Prostate gland (tissue), 2 donors: ENCODE data around the gene NOTCH4. TPM values are rescaled to one million over a fixed set of nuclear protein-coding genes. Genes with fewer than 3 reads are reported as not detected.

Experiments used
- DNase-seq: peaks from one replicate; pipeline ENCODE4 v3.0.0-alpha.2; 2019; ENCODE audit warnings: low spot score
- H3K27ac ChIP-seq, 2 donors: fragments of 200-600 bp; sonication (generic); 2 replicates each; pipeline ENCODE4 v1.5.1; 2017 to 2019
- H3K27me3 ChIP-seq: fragments of 200-600 bp; sonication (generic); replicated peaks from 2 replicates; pipeline ENCODE4 v1.5.1; 2019; ENCODE audit not compliant: insufficient read depth
- H3K36me3 ChIP-seq, 2 donors: fragments of 200-600 bp; sonication (generic); 1 replicate in 1 of 2; 2 replicates in 1 of 2; pipeline versions ENCODE4 v1.5.1 to v1.8.1; 2017 to 2019
- H3K4me1 ChIP-seq: fragments of 200-600 bp; sonication (generic); replicated peaks from 2 replicates; pipeline ENCODE4 v1.5.1; 2019
- H3K4me3 ChIP-seq, 2 donors: fragments of 200-600 bp; sonication (generic); 2 replicates each; pipeline ENCODE4 v1.5.1; 2017 to 2019
- H3K9me3 ChIP-seq: fragments of 200-600 bp; sonication (generic); 2 replicates; pipeline ENCODE4 v1.5.1; 2017
- POLR2A ChIP-seq: fragments of 450-650 bp; IDR thresholded peaks from one replicate; pipeline ENCODE4 v1.6.1; 2016; ENCODE audit warnings: antibody characterized with exemption, mild to moderate bottlenecking
- POLR2AphosphoS5 ChIP-seq: sonication (generic); formaldehyde crosslinking; IDR thresholded peaks from one replicate; pipeline ENCODE4 v1.6.1; 2017; ENCODE audit warnings: antibody characterized with exemption
- WGBS: methylation state at CpG from one replicate; pipeline ENCODE4 v1.1.5; 2018; 5-methylcytosine and 5-hydroxymethylcytosine counted together
- intact Hi-C: fragments of 100-400 bp; cut with DNase I; formaldehyde crosslinking; loops from one replicate; pipeline ENCODE4 v1.14.2; 2022
- total RNA-seq, 2 donors: library from RNA; depleted of rRNA; stranded (reverse); fragments of >200 nt; gene quantifications; one replicate each; pipeline ENCODE4 v1.1.0, GENCODE V29; 2016
- TF ChIP-seq, protein P1 (sequence below), 4 experiments: fragments of 200-600 bp in 2 of 4; fragments of 450-650 bp in 2 of 4; sonication (generic) in 2 of 4; IDR thresholded peaks; 1 replicate in 3 of 4; 2 replicates in 1 of 4; pipeline ENCODE4 v1.5.1; 2016 to 2019; ENCODE audit warnings: antibody characterized with exemption in 4 of 4, mild to moderate bottlenecking in 2 of 4, moderate library complexity in 2 of 4

Gene NOTCH4
- total RNA-seq, 2 donors from 2014 or later: 14.6 to 18.2 TPM

DNA sequence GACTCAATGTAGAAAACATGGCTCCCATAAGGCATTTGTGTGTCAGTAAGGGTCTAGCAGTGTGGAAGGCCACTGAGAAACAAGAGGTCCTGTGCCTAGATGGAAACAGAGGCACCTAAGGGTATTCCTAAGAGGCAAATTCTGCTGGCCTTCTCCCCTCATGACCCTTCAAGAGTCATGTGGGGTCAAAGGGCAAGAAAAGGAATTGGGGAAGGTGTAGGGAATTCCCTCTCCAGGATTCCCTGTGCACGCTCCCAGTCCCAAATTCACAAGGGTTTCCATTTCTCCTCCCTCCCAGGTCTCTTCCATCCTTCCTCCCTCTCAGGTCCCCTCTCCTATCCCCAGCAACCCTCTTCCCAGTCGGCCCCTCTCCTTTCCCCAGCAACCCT lies 48.6 kb downstream of the NOTCH4 start:
- Histone ChIP-seq H3K9me3 (no peaks in the 10 kb centered on the region), H3K36me3 (no peaks in the 10 kb centered on the region), H3K4me1 (no peaks in the 10 kb centered on the region), H3K27ac (peak overlapping the region; percentile 93), H3K4me3 (peak overlapping the region; percentile 94), H3K27me3 (no peaks in the 10 kb centered on the region)
- intact Hi-C loops: loop anchor here (5.0 kb wide), 1 partner anchor 278 kb away; the partner anchor contains the start of gene EHMT2
- WGBS: 8% methylated on average over 2 of the region's 2 CpGs
- no peak for DNase-seq
- TF ChIP-seq POLR2A (no peak), POLR2AphosphoS5 (no peak)
- TF ChIP-seq, protein P1, sequence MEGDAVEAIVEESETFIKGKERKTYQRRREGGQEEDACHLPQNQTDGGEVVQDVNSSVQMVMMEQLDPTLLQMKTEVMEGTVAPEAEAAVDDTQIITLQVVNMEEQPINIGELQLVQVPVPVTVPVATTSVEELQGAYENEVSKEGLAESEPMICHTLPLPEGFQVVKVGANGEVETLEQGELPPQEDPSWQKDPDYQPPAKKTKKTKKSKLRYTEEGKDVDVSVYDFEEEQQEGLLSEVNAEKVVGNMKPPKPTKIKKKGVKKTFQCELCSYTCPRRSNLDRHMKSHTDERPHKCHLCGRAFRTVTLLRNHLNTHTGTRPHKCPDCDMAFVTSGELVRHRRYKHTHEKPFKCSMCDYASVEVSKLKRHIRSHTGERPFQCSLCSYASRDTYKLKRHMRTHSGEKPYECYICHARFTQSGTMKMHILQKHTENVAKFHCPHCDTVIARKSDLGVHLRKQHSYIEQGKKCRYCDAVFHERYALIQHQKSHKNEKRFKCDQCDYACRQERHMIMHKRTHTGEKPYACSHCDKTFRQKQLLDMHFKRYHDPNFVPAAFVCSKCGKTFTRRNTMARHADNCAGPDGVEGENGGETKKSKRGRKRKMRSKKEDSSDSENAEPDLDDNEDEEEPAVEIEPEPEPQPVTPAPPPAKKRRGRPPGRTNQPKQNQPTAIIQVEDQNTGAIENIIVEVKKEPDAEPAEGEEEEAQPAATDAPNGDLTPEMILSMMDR (IDR thresholded peaks at IDR 0.05): no peak

DNA sequence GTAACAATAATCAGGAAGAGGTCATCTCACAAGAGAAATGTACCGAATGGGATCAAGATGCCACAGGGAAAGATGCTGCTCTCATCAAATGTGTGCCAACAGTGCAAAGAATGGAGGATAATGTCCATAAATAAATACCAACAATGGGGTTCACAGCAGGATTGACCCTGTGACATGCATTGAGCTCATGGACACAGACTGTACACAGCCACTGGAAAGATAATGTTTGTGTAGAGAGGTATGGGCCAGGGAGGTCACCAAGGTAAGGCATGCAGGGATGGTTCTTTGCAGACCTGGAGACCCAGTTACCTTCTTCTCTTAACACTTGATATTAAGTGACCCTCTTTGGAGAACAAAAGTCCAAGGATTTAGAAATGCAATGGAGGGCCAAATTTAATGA lies 49.5 kb downstream of the NOTCH4 start:
- DNase-seq: no peak
- Histone ChIP-seq H3K9me3 (no peaks in the 10 kb centered on the region), H3K27me3 (no peaks in the 10 kb centered on the region), H3K4me1 (no peaks in the 10 kb centered on the region), H3K27ac (no peak overlapping the region), H3K4me3 (no peak overlapping the region), H3K36me3 (no peaks in the 10 kb centered on the region)
- TF ChIP-seq, protein P1 (IDR thresholded peaks at IDR 0.05): no peak
- TF ChIP-seq POLR2A (no peak), POLR2AphosphoS5 (no peak)
- intact Hi-C loops: no loop called here
- WGBS: 93% methylated on average over 1 of the region's 1 CpG

DNA sequence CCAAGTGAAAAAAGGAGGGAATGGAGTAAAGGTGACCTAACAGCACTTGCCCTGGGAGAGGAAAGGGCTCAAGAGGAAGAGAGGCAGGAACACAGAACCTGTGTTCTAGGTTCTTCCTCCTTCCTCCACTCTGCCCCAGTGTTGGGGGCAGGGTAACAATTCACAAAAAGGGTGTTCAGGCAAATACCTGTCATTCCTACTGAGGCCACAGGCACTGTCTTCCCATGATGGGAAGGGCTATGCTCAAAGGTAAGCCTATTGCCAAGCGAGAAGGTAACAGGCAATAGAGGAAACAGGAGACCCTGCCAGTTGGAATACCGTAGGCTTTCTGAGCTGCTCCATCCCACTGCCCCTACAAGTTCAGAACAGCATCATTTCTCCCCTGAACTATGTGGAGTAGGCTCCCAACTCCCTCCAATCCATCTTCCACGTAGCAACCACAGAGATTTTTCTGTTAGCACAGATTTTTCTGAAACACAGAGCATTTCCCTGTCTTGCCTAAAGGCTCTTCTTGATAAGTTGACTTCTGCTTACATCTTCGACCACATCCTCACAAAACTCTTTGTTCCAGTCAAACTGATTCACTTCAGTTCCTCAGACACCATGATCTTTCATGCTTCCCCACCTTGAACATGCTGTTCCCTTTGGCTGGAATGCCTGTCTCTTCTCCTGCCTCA lies 50.7 kb downstream of the NOTCH4 start:
- H3K4me1 ChIP-seq: no peaks in the 10 kb centered on the region
- no peak for TF ChIP-seq POLR2A
- TF ChIP-seq, protein P1 (IDR thresholded peaks at IDR 0.05): no peak
- TF ChIP-seq POLR2AphosphoS5: no peak
- no peak overlapping the region for H3K27ac ChIP-seq
- no peaks in the 10 kb centered on the region for H3K27me3 ChIP-seq
- H3K36me3 ChIP-seq: no peaks in the 10 kb centered on the region
- no peak for DNase-seq
- intact Hi-C loops: no loop called here
- 71% methylated on average over 4 of the region's 4 CpGs for WGBS
- no peaks in the 10 kb centered on the region for H3K9me3 ChIP-seq
- H3K4me3 ChIP-seq: no peak overlapping the region

DNA sequence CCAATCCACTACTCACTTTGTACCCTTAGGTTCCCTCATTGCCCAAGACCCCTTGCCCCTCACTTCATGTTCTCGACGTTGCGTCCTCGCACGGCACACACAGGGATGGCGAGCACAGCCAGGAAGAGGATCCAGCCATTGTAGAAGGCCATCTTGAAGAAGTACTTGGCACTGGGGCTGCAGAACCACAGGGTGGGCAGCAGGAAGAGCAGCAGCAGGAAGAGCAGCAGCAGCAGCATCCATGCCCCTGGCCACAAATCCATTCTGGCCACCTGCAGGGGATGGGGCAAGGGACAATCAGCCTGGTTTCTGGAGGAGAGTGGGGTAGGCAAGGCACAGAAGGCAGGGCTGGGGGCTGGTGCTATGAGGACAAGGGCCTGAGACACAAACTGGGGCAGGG lies 52.6 kb downstream of the NOTCH4 start:
- 90% methylated on average over 6 of the region's 6 CpGs for WGBS
- H3K36me3 ChIP-seq: no peaks in the 10 kb centered on the region
- H3K9me3 ChIP-seq: no peaks in the 10 kb centered on the region
- no peak overlapping the region for H3K4me3 ChIP-seq
- TF ChIP-seq, protein P1 (IDR thresholded peaks at IDR 0.05): no peak
- no peaks in the 10 kb centered on the region for H3K27me3 ChIP-seq
- H3K4me1 ChIP-seq: no peaks in the 10 kb centered on the region
- no peak for DNase-seq
- H3K27ac ChIP-seq: no peak overlapping the region
- intact Hi-C loops: no loop called here

DNA sequence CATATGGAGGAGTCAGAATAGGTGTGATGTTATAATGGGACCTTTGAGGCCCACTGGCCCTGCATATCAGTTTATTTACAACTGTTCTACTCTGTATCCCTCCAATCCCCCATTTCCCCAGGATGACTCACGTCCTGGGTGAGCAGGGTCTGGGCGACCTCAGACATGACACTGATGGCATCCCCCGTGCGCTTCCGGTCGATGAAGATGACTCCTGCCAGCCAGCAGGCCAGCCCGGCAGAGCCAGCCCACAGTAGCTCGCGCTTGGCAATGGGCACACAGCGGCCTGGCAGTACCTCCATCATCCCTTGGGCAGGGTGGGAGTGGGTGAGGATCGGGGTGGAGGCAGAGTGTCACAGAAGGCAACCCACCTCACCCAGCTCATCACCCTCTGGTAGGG lies 53.6 kb downstream of the NOTCH4 start:
- no peaks in the 10 kb centered on the region for H3K9me3 ChIP-seq
- no peak overlapping the region for H3K4me3 ChIP-seq
- H3K36me3 ChIP-seq: no peaks in the 10 kb centered on the region
- H3K27me3 ChIP-seq: no peaks in the 10 kb centered on the region
- H3K27ac ChIP-seq: no peak overlapping the region
- H3K4me1 ChIP-seq: no peaks in the 10 kb centered on the region
- TF ChIP-seq, protein P1 (IDR thresholded peaks at IDR 0.05): no peak
- no peak for TF ChIP-seq POLR2AphosphoS5
- no peak for TF ChIP-seq POLR2A
- 91% methylated on average over 11 of the region's 11 CpGs for WGBS
- intact Hi-C loops: no loop called here
- no peak for DNase-seq
